ENCODE measurements around the gene ARMH1.

Gene ARMH1

GRCh38 chr1:44652445-44653106 lies 21.9 kb upstream of the ARMH1 start (continued):
- no peak for TF ChIP-seq ZBTB11 (tag by site-specific recombination; conservative IDR thresholded peaks at IDR 0.05; ENCODE audit: low read depth)
- TF ChIP-seq ZNF549 (tag by site-specific recombination; IDR thresholded peaks at IDR 0.05), result no peak
- TF ChIP-seq YY2 (tag by site-specific recombination; IDR thresholded peaks at IDR 0.05), result 0 out of 2 replicates have a peak, but pooled peaks have one; percentile 35
- no peak for TF ChIP-seq ZNF677 (tag by site-specific recombination; IDR thresholded peaks at IDR 0.05)
- no peak for TF ChIP-seq ZNF280D (tag by site-specific recombination; IDR thresholded peaks at IDR 0.05)
- no peak for TF ChIP-seq ZNF211 (tag by site-specific recombination; IDR thresholded peaks at IDR 0.05; ENCODE audit: low read depth)
- TF ChIP-seq KLF17 (tag by site-specific recombination; IDR thresholded peaks at IDR 0.05), result peak; percentile 46; the same call in 1 of the 2 replicates
- TF ChIP-seq ZBTB44 (tag by site-specific recombination; IDR thresholded peaks at IDR 0.05), result no peak
- 0 out of 2 replicates have a peak, but pooled peaks have one; percentile 29 for TF ChIP-seq ZNF2 (tag by site-specific recombination; IDR thresholded peaks at IDR 0.05)
- TF ChIP-seq ZNF658 (tag by site-specific recombination; IDR thresholded peaks at IDR 0.05), result no peak
- no peak for TF ChIP-seq ZNF843 (tag by site-specific recombination; IDR thresholded peaks at IDR 0.05)
- no peak for TF ChIP-seq ZNF148 (tag by site-specific recombination; IDR thresholded peaks at IDR 0.05; ENCODE audit: borderline replicate concordance)
- TF ChIP-seq ZNF747 (tag by site-specific recombination; IDR thresholded peaks at IDR 0.05), result no peak
- TF ChIP-seq ZNF280C (tag by site-specific recombination; IDR thresholded peaks at IDR 0.05), result no peak
- TF ChIP-seq ZNF266 (tag by site-specific recombination; IDR thresholded peaks at IDR 0.05; ENCODE audit: low read depth), result no peak
- TF ChIP-seq ZNF416 (tag by site-specific recombination; IDR thresholded peaks at IDR 0.05), result no peak
- TF ChIP-seq ZNF660 (tag by site-specific recombination; IDR thresholded peaks at IDR 0.05), result no peak
- TF ChIP-seq ZNF335 (tag by site-specific recombination; conservative IDR thresholded peaks at IDR 0.05), result no peak
- TF ChIP-seq ZNF214 (tag by site-specific recombination; IDR thresholded peaks at IDR 0.05; ENCODE audit: borderline replicate concordance), result no peak
- TF ChIP-seq ZNF19 (tag by site-specific recombination; IDR thresholded peaks at IDR 0.05; ENCODE audit: low read depth), result no peak
- no peak for TF ChIP-seq ZNF621 (tag by site-specific recombination; IDR thresholded peaks at IDR 0.05)
- TF ChIP-seq ZNF10 (tag by site-specific recombination; IDR thresholded peaks at IDR 0.05), result no peak
- TF ChIP-seq ZFP69B (tag by site-specific recombination; IDR thresholded peaks at IDR 0.05), result no peak
- no peak for TF ChIP-seq RBAK (tag by site-specific recombination; IDR thresholded peaks at IDR 0.05)
- no peak for TF ChIP-seq KLF10 (tag by site-specific recombination; IDR thresholded peaks at IDR 0.05)
- TF ChIP-seq SALL2 (tag by site-specific recombination; IDR thresholded peaks at IDR 0.05; ENCODE audit: borderline replicate concordance), result no peak

All from HEK293 (cell line).